Smooth muscle cell (in vitro differentiated cells): ENCODE data around the gene ANOS1. TPM values are rescaled to one million over a fixed set of nuclear protein-coding genes. Genes with fewer than 3 reads are reported as not detected.

Experiments used
- DNase-seq: peaks from one replicate; lab custom pipeline; 2025; ENCODE audit not compliant: unreplicated experiment; lab: John Stamatoyannopoulos, UW
- H2AFZ ChIP-seq: fragments of 200-600 bp; sonication (generic); 2 replicates; pipeline ENCODE4 v1.6.0; 2016; ENCODE audit warnings: antibody characterized with exemption, low read depth, mild to moderate bottlenecking
- H3F3A ChIP-seq: fragments of 200-600 bp; sonication (generic); 2 replicates; pipeline ENCODE4 v1.6.0; 2017; ENCODE audit warnings: antibody characterized with exemption, low read depth
- H3K27ac ChIP-seq: fragments of 200-600 bp; sonication (generic); 2 replicates; pipeline ENCODE4 v1.5.1; 2016; ENCODE audit warnings: low read depth, mild to moderate bottlenecking
- H3K27me3 ChIP-seq: fragments of 200-600 bp; sonication (generic); 2 replicates; pipeline ENCODE4 v1.6.1; 2016; ENCODE audit warnings: low read depth, mild to moderate bottlenecking
- H3K36me3 ChIP-seq: fragments of 200-600 bp; sonication (generic); 2 replicates; pipeline ENCODE4 v1.5.1; 2016; ENCODE audit warnings: low read depth
- H3K4me1 ChIP-seq: fragments of 200-600 bp; sonication (generic); 2 replicates; pipeline ENCODE4 v1.5.1; 2016; ENCODE audit warnings: low read depth
- H3K4me2 ChIP-seq: fragments of 200-600 bp; sonication (generic); 2 replicates; pipeline ENCODE4 v1.6.0; 2016; ENCODE audit warnings: mild to moderate bottlenecking
- H3K4me3 ChIP-seq: fragments of 200-600 bp; sonication (generic); 2 replicates; pipeline ENCODE4 v1.5.1; 2016; ENCODE audit warnings: mild to moderate bottlenecking
- H3K79me2 ChIP-seq: fragments of 200-600 bp; sonication (generic); 2 replicates; pipeline ENCODE4 v1.6.0; 2016; ENCODE audit warnings: low read depth, mild to moderate bottlenecking
- H3K9ac ChIP-seq: fragments of 200-600 bp; sonication (generic); 2 replicates; pipeline ENCODE4 v1.6.0; 2016; ENCODE audit warnings: low read depth
- H3K9me3 ChIP-seq: fragments of 200-600 bp; sonication (generic); replicated peaks from 2 replicates; pipeline ENCODE4 v1.5.1; 2016; ENCODE audit warnings: low read depth
- H4K20me1 ChIP-seq: fragments of 200-600 bp; sonication (generic); 2 replicates; pipeline ENCODE4 v1.6.0; 2016; ENCODE audit warnings: low read depth
- CTCF ChIP-seq: fragments of 200-600 bp; sonication (generic); IDR thresholded peaks from 2 replicates; pipeline ENCODE4 v1.5.1; 2017; ENCODE audit warnings: borderline replicate concordance, mild to moderate bottlenecking, antibody characterized with exemption; ENCODE audit not compliant: insufficient read depth, poor library complexity, severe bottlenecking
- WGBS: methylation state at CpG from one replicate; pipeline ENCODE4 v1.1.7; 2016; ENCODE audit warnings: low lambda C conversion rate; 5-methylcytosine and 5-hydroxymethylcytosine counted together
- polyA plus RNA-seq: library from polyadenylated mRNA; unstranded; fragments of >200 nt; fragmentation: Nextera tagmentation; extraction: Ambion mirVana; gene quantifications from 2 replicates; pipeline ENCODE4 v1.2.1, GENCODE V29; 2016
- total RNA-seq: library from RNA; depleted of rRNA; stranded (reverse); fragments of >200 nt; gene quantifications from 2 replicates; pipeline ENCODE4 v1.2.3, GENCODE V29; 2014

Gene ANOS1
- total and polyA plus RNA-seq, 2 experiments from 2014 or later = 29.9 to 73.9 TPM

- no peak for DNase-seq
- Histone ChIP-seq H3K27ac (no peak overlapping the region), H3F3A (no peaks in the 10 kb centered on the region), H3K36me3 (no peaks in the 10 kb centered on the region), H3K9me3 (peaks cover 6% of the 10 kb centered on the region), H3K4me3 (no peak overlapping the region), H3K4me2 (no peak overlapping the region), H3K9ac (no peak overlapping the region), H3K4me1 (no peaks in the 10 kb centered on the region), H2AFZ (no peak overlapping the region), H3K27me3 (no peaks in the 10 kb centered on the region), H4K20me1 (no peaks in the 10 kb centered on the region), H3K79me2 (no peaks in the 10 kb centered on the region)
- TF ChIP-seq CTCF = no peak
- WGBS = 83% methylated on average over 5 of the region's 5 CpGs
These were observed 127.8 kb downstream of the ANOS1 start for GRCh38 chrX:8604131-8604530.

GRCh38 chrX:8591501-8591900, 140.4 kb downstream of the ANOS1 start:
- DNase-seq = no peak
- H3K36me3 ChIP-seq = no peaks in the 10 kb centered on the region
- no peaks in the 10 kb centered on the region for H3K27me3 ChIP-seq
- no peaks in the 10 kb centered on the region for H3F3A ChIP-seq
- H3K27ac ChIP-seq = no peak overlapping the region
- H3K9ac ChIP-seq = no peak overlapping the region
- 76% methylated on average over 4 of the region's 4 CpGs for WGBS
- H3K9me3 ChIP-seq = no peaks in the 10 kb centered on the region
- no peaks in the 10 kb centered on the region for H3K79me2 ChIP-seq
- TF ChIP-seq CTCF = no peak
- no peak overlapping the region for H3K4me3 ChIP-seq
- no peak overlapping the region for H2AFZ ChIP-seq
- no peak overlapping the region for H3K4me2 ChIP-seq
- H3K4me1 ChIP-seq = no peaks in the 10 kb centered on the region
- H4K20me1 ChIP-seq = no peaks in the 10 kb centered on the region

GRCh38 chrX:8586953-8587352, 145.0 kb downstream of the ANOS1 start:
- Histone ChIP-seq H2AFZ (no peak overlapping the region), H3K27me3 (no peaks in the 10 kb centered on the region), H3K4me2 (no peak overlapping the region), H3K27ac (no peak overlapping the region), H3K9me3 (no peaks in the 10 kb centered on the region), H3F3A (no peaks in the 10 kb centered on the region), H3K9ac (no peak overlapping the region), H4K20me1 (no peaks in the 10 kb centered on the region), H3K4me1 (no peaks in the 10 kb centered on the region), H3K79me2 (no peaks in the 10 kb centered on the region), H3K4me3 (no peak overlapping the region), H3K36me3 (no peaks in the 10 kb centered on the region)
- no peak for DNase-seq
- no peak for TF ChIP-seq CTCF

GRCh38 chrX:8579602-8580001, 152.3 kb downstream of the ANOS1 start:
- Histone ChIP-seq H3K27me3 (no peaks in the 10 kb centered on the region), H3K79me2 (no peaks in the 10 kb centered on the region), H3K4me1 (no peaks in the 10 kb centered on the region), H3K9me3 (no peaks in the 10 kb centered on the region), H2AFZ (no peak overlapping the region), H3K9ac (no peak overlapping the region), H4K20me1 (no peaks in the 10 kb centered on the region), H3K4me3 (no peak overlapping the region), H3K27ac (no peak overlapping the region), H3K36me3 (no peaks in the 10 kb centered on the region), H3K4me2 (no peak overlapping the region), H3F3A (no peaks in the 10 kb centered on the region)
- no peak for TF ChIP-seq CTCF
- no peak for DNase-seq
- 82% methylated on average over 5 of the region's 5 CpGs for WGBS
